ENCODE results near the gene CREB3L2. TPM values are rescaled to one million over a fixed set of nuclear protein-coding genes. Genes with fewer than 3 reads are reported as not detected.

CREB3L2 gene
- total RNA-seq, 1 donor from 2014 or later: 28.3 TPM

GRCh38 chr7:137950967-137951366, 50.9 kb downstream of the CREB3L2 start:
- no peak for ATAC-seq

GRCh38 chr7:137950263-137950621, 51.6 kb downstream of the CREB3L2 start:
- no peak for ATAC-seq

DNA sequence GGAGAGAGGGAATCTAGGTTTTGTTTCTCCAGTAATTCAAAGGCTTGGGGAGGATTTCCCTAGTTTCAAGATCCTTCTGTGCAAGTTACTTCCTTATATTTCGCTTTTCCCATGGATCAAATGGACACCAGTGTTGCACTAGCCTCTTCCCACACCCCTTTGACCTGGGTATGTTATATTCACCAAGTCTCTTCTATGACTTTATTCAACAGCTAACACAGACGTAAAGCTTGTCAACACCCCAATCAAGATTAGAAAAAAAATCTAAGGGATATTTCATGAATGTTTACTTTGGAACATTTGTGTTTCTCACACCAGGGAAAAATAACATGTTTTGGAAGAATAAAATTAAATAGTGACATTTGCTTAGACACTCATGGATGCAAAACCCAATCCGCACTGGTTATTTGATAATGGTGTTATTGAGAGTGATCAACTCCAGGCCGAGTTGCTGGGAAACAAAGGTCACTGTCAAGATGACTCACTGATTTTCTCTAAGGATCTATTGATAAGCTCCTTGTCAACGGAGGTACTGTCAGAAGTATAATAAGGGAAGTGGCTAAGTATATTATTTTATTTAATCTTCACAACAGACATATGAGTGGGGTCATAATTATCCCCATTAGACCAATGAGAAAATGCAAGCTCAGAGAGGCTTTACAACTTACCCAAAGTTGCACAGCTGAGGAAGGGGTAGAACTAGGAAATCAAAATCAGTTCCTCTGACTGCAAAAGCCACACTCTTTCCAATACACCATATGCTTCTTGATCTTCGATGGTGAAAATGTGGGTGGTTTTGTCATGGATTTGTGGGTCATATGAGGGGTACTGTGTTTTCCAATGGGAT, 52.2 kb downstream of the CREB3L2 start:
- no peak for ATAC-seq

DNA sequence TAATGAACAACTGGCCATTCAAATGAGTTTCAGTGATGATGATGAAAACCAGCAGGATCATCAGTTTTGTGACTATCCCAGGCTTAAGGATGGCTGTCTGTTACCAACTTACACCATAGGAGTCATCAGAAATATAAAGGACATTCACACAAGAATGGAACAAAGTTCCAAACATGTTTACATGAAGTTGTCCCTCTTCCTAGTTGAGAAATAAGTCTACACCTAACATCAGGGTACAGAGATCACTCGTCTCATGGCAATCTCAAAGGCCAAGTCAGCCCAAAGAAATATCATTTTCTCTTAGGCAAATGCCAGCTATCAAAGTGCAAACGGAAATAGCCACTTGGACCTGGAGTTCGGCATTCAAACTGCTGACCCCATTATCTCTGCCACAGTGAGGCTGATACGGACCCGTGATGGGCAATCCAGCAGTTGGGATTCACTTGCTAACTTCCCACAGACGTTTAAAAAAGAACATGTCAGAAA, 53.0 kb downstream of the CREB3L2 start:
- no peak for ATAC-seq

- ATAC-seq: no peak
These were observed 53.6 kb downstream of the CREB3L2 start for GRCh38 chr7:137948083-137948844.

DNA sequence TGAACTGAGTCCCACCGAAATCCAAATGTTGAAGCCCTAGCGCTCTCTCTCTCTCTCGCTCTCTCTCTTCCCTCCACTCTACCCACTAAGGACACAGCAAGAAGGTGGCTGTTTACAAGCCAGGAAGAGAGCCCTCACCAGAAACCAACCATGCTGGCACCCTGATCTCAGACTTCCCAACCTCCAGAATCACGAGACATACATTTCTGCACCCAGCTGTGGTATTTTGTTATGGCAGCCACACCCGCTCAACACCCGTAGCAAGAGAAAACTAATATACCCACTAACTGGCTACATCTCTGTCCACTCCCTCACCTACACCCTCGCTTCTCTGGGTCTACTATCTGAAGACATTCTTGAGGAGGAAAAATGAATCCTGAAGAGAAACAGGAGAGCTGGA, 54.8 kb downstream of the CREB3L2 start:
- no peak for ATAC-seq

- ATAC-seq: no peak
These were observed 55.9 kb downstream of the CREB3L2 start for GRCh38 chr7:137946011-137946410.

DNA sequence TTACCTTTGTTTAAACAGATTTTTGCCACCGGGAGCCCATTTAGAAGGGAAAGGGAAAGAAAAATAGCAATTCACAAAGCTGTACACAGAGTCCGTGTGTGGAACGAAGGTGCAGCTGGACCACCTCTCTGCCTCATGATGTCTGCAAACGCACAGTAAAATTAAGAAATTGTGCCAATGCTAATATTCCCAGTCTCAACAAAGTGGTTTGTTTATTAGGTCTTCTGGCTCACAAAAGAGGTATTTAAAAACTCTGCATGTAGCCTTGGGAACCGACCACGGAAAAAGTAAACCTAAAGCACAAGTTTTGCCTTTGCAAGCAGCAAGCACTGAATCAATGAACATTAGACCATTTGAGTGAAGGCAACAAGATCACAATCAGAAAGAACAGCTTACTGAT, 57.7 kb downstream of the CREB3L2 start:
- no peak for ATAC-seq

DNA sequence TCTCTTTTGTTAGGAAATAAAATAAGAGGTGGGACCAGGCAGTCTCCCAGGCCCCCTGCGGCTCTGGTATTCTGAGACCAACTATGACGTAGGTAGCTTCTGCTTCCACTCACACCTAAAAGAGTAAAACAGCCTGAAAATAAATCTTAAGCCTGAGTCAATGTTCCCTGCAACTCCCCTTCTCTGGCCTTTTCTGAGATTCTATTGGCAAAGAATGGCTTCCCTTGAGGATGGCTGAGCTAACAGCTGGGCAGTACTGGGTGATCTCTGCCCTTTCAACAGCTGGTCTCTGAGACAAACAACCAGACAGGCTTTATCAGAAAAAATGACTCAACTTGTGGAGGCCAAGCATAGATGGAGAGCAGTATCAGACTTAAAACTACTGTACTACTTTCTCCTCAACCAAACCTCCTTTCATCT, 58.7 kb downstream of the CREB3L2 start:
- no peak for ATAC-seq

- ATAC-seq: no peak
These were observed 59.3 kb downstream of the CREB3L2 start for GRCh38 chr7:137942484-137943115.

- ATAC-seq: no peak
These were observed 61.0 kb downstream of the CREB3L2 start for GRCh38 chr7:137940656-137941518.

- ATAC-seq: no peak
These were observed 61.7 kb downstream of the CREB3L2 start for GRCh38 chr7:137940218-137940617.

GRCh38 chr7:137937202-137937560, 64.7 kb downstream of the CREB3L2 start:
- no peak for ATAC-seq

GRCh38 chr7:137936509-137937201, 65.2 kb downstream of the CREB3L2 start:
- no peak for ATAC-seq

- peak; percentile 28 for ATAC-seq
These were observed 65.9 kb downstream of the CREB3L2 start for GRCh38 chr7:137935884-137936508.

DNA sequence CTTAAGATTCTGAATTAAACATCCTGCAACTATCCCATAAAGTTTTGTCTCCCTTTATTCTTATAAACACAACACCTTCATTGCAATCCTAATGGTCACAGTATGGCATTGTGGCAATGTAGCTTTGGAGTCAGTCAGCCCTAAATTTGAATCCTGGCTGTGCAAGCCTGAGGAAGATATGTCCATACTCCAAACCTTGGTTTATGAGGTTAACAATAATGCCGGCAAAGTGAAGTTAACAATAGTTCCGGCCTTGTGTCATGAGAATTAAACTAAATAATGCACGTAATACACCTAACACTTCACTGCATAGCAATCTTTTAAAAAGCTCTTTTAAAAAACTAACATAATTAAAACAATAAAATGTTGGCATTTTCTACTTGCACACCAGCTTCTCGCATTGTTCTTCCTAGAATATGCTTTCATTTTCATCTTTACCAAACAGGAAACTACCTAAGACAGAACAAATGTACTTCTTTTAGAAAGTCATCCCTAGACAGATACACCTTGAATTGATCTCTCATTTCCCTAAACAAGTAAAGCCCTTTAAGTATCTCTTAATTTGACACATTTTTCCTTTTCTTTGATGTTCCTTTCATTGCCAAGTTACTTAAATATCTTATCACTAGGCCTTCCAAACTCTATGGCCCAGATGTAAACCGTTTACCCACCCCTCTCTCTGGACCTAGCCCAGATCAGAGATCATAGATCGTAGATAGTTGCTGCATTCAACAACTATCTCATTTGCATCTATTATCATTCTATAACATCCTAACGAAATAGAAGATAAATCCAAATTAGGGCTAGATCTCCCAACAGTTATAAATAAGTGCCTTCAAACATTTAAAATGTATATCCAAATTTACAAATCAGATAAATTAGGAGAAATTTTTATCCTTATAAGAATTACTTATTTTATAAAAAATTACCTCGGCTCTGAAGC, 66.7 kb downstream of the CREB3L2 start:
- ATAC-seq: no peak

DNA sequence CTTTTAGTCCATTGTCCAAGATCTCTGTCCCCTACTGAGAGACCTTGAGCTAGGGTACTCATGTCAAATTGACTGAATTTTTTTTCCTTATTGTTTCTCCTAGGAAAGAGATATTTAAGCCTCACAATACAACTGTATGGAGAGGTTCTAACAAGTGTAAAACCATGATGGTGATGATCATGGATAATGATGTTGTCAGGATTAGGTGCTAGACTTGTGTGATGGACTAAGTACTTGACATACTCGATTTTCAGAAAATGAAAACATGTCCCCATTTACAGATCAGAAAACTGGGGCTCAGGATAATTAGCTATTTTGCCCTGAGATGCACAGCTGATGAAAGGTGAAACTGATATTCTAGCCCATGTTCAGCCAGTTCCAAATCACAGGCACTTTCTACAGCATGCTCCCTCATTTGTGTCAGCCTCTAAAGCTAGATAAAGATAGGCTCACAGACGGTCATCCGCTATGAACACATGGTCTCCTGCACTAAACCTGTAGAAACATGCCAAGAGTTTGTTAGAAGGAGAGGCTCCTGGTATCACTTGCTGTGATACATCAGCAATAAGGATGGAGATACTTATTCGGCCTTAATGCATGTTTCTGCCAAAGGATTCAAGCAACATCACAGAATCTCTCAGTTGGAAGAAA, 67.6 kb downstream of the CREB3L2 start:
- ATAC-seq: no peak

DNA sequence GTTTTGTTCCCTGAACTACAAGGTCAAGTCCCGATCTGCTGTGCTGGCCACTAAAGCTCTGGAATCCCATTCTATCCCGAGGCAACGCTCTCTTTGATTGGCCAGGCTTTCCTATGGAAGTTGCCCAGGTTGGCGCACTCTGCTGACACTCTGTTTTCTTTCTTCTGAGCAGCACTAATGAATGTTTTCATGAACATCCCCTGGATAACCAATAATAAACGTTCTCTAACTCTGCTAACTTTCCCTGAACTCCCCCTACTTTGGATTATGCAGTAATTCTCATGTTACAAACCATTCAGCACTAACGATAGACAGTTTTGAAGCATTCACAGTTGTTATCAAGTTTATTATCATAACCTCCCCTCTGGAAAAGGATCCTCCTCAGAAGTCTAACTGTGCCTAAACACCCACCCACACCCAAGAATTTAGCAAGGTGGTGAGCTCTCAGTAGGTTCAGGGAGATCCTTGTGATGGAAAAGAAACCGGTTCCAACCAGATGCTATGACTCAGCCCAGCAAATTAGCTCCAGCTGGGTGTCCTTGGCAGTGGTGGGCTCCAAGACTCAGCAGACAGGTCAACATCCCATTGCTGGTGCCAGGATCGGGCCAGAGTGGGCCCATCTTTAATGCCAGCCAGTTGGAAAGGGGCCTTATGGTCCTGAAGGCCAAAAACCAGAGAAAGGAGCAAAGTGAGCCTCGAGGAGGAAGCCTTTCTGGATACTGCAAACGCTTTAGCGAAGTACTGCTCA, 68.4 kb downstream of the CREB3L2 start:
- ATAC-seq: no peak

DNA sequence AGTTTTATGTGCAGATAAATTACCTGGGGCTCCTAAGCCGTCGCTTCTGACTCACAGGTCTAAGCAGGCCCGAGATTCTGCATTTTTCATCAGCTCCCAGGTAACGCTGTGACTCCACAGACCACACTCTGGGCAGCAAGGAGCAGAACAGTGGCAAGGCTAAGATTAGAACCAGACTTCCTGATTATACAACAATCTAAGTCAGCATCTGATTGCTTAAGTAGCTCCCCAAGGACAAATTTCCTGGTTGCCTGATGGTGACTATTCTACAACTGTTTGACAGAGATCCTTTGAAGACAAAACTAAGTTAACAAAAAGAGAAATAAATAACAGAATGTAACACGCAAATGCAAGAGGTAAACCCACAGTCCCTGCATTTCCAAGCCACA, 69.0 kb downstream of the CREB3L2 start:
- ATAC-seq: peak; percentile 37

Measured in esophagus mucosa (tissue), 1 donor.